Measurements from ENCODE around the gene BRINP3. TPM values are rescaled to one million over a fixed set of nuclear protein-coding genes. Genes with fewer than 3 reads are reported as not detected.

The BRINP3 gene
- under 0.01 TPM in 1 of 2 replicates, not detected in the other for total RNA-seq

DNA sequence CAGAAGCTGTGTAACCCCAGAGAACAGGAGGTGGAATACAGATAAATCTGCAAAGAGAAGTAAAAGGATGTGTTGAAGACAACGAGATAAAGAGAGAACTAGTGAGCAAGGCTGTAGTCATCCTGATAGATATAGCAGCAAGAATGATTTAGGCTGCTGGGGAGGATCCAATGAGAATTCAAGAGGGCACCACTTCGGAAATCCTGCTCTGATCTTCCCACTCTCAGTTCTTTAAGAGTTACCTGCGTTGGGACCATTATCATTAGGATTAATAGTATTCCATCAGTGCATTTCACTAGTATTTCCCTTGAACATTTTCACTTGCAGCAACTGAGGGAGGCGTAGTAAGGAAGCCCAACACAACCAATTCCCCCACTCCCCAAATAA is at the start of gene BRINP3:
BRINP3 (minus strand) TSS at position 103 of the 387 bp plus-strand sequence.

